ENCODE data around the gene TBC1D1. TPM values are rescaled to one million over a fixed set of nuclear protein-coding genes. Genes with fewer than 3 reads are reported as not detected.

Gene TBC1D1
- total and polyA plus RNA-seq, 2 of the 8 experiments (the other 6 are each of a cell fraction or from before 2014, with no cell fraction given): 96.9 to 162 TPM

GRCh38 chr4:38073596-38074234, 182.8 kb downstream of the TBC1D1 start:
- WGBS, 2 experiments (ENCODE audit: extremely low coverage in 1 of 2, insufficient coverage in 1 of 2, insufficient read length in 1 of 2, insufficient replicate concordance in 2 of 2, low coverage in 1 of 2, low lambda C conversion rate in 2 of 2, missing lambda C conversion rate in 1 of 2): 94% methylated on average over 4 of the region's 4 CpGs; no CpG with 5 or more reads in 1 of the 2 experiments

More at GRCh38 chr4:38073596-38074234, 182.8 kb downstream of the TBC1D1 start:
- Histone ChIP-seq H4K8ac (ENCODE audit: extremely low read depth, insufficient read depth, low read length) (no peak overlapping the region), H3K23me2 (ENCODE audit: low read depth, low read length) (no peaks in the 10 kb centered on the region), H3K36me3 (ENCODE audit: control insufficient read depth in 2 of 4, insufficient read depth in 4 of 4, low read length in 3 of 4) (no peaks in the 10 kb centered on the region; a peak in 3 of 8 replicates), H4K20me1 (replicated peaks in 1 of 2; ENCODE audit: control insufficient read depth in 1 of 2, insufficient read depth in 2 of 2, low read length in 2 of 2) (no peaks in the 10 kb centered on the region), H3K4me3 (ENCODE audit: extremely low read depth in 1 of 4, insufficient read depth in 2 of 4, low read depth in 3 of 4, low read length in 4 of 4) (no peak overlapping the region), H3K56ac (replicated peaks; ENCODE audit: insufficient read length, low read depth, low read length) (no peak overlapping the region), H4K5ac (ENCODE audit: insufficient read length, low read depth, low read length) (no peak overlapping the region), H3K14ac (ENCODE audit: insufficient read length) (no peak overlapping the region), H2AK5ac (ENCODE audit: low read depth, low read length) (no peak overlapping the region), H3K9ac (replicated peaks in 1 of 4; ENCODE audit: extremely low read depth in 1 of 4, low read depth in 3 of 4, low read length in 3 of 4) (no peak overlapping the region), H3K79me2 (ENCODE audit: control insufficient read depth in 1 of 2, insufficient read depth in 2 of 2, low read length in 2 of 2) (no peaks in the 10 kb centered on the region), H2BK15ac (ENCODE audit: low read length) (no peak overlapping the region), H3K79me1 (ENCODE audit: low read depth, low read length) (no peaks in the 10 kb centered on the region; the same call in 1 of the 2 replicates), H2BK20ac (ENCODE audit: low read length) (no peak overlapping the region), H3K27ac (ENCODE audit: low read depth, low read length) (no peak overlapping the region), H3K9me3 (ENCODE audit: insufficient read depth in 2 of 2, low read depth in 1 of 2, low read length in 1 of 2) (no peaks in the 10 kb centered on the region), H2BK120ac (replicated peaks; ENCODE audit: low read depth, low read length) (no peak overlapping the region), H2AFZ (ENCODE audit: low read length) (no peak overlapping the region), H3K4me1 (replicated peaks in 1 of 4; ENCODE audit: control insufficient read depth in 3 of 4, insufficient read depth in 4 of 4, low read length in 3 of 4) (peaks cover 0 to 2% (median 0%) of the 10 kb centered on the region in 4 experiments; a peak in 1 of 7 replicates), H3K27me3 (replicated peaks in 1 of 4; ENCODE audit: control insufficient read depth in 3 of 4, extremely low read depth in 1 of 4, insufficient read depth in 3 of 4, low read length in 3 of 4) (no peaks in the 10 kb centered on the region), H3K18ac (ENCODE audit: extremely low read depth, low read length) (no peak overlapping the region), H2BK5ac (ENCODE audit: low read depth, low read length) (no peak overlapping the region), H4K91ac (replicated peaks; ENCODE audit: insufficient read length, low read length) (no peak overlapping the region), H2BK12ac (ENCODE audit: low read depth, low read length) (no peak overlapping the region), H3K23ac (ENCODE audit: insufficient read length) (no peak overlapping the region), H3K4me2 (ENCODE audit: insufficient read depth in 1 of 2, low read depth in 2 of 2, low read length in 2 of 2) (no peak overlapping the region), H3K4ac (replicated peaks; ENCODE audit: insufficient read length, low read depth, low read length) (no peak overlapping the region)
- no peak for DNase-seq (ENCODE audit: low read depth in 1 of 2, low spot score in 2 of 2)
- POLR2A ChIA-PET (ENCODE audit: partially characterized antibody): no interaction called here
- no peak for FAIRE-seq
- CTCF ChIA-PET (ENCODE audit: partially characterized antibody): interaction anchor here (1.0 to 1.1 kb wide), 3 partner anchors 10 to 79 kb away, joined by 3 to 4 read pairs (median 4); no protein-coding TSS in a partner anchor
- TF ChIP-seq TBP (IDR thresholded peaks at IDR 0.05; ENCODE audit: low read depth, low read length): no peak
- TF ChIP-seq CHD2 (IDR thresholded peaks at IDR 0.05; ENCODE audit: low read length): no peak
- TF ChIP-seq JUN (IDR thresholded peaks at IDR 0.05; ENCODE audit: low read depth, low read length): no peak
- TF ChIP-seq EGR1 (IDR thresholded peaks at IDR 0.05; ENCODE audit: borderline replicate concordance, low read depth, low read length): no peak
- no peak for TF ChIP-seq E2F6 (IDR thresholded peaks at IDR 0.05)
- no peak for TF ChIP-seq CBX8 (IDR thresholded peaks at IDR 0.05; ENCODE audit: borderline replicate concordance, low read depth, low read length)
- no peak for TF ChIP-seq NRF1 (IDR thresholded peaks at IDR 0.05; ENCODE audit: low read depth, low read length)
- TF ChIP-seq SRF (IDR thresholded peaks at IDR 0.05; ENCODE audit: low read depth, low read length): no peak
- TF ChIP-seq KDM1A (IDR thresholded peaks at IDR 0.05; ENCODE audit: borderline replicate concordance, low read length): no peak
- no peak for TF ChIP-seq BACH1 (IDR thresholded peaks at IDR 0.05; ENCODE audit: low read length)
- TF ChIP-seq HDAC6 (IDR thresholded peaks at IDR 0.05; ENCODE audit: low read depth, low read length): no peak
- TF ChIP-seq PHF8 (conservative IDR thresholded peaks at IDR 0.05; ENCODE audit: low read depth, low read length): no peak
- no peak for TF ChIP-seq BRCA1 (IDR thresholded peaks at IDR 0.05; ENCODE audit: low read depth, low read length)
- TF ChIP-seq TAF7 (optimal IDR thresholded peaks at IDR 0.05; ENCODE audit: borderline replicate concordance, low read depth, low read length): no peak
